SHP77 (cell line): Measurements from ENCODE around the gene RFXANK.
"Not testable (repeated sequence)": the region's sequence is repeated elsewhere in the genome, so short reads cannot be mapped to it uniquely, and the experiment has no call there.

Experiments
- DNase-seq, 2 experiments: peaks; one replicate each; lab custom pipeline; 2025; lab: John Stamatoyannopoulos, UW

RFXANK gene

DNA sequence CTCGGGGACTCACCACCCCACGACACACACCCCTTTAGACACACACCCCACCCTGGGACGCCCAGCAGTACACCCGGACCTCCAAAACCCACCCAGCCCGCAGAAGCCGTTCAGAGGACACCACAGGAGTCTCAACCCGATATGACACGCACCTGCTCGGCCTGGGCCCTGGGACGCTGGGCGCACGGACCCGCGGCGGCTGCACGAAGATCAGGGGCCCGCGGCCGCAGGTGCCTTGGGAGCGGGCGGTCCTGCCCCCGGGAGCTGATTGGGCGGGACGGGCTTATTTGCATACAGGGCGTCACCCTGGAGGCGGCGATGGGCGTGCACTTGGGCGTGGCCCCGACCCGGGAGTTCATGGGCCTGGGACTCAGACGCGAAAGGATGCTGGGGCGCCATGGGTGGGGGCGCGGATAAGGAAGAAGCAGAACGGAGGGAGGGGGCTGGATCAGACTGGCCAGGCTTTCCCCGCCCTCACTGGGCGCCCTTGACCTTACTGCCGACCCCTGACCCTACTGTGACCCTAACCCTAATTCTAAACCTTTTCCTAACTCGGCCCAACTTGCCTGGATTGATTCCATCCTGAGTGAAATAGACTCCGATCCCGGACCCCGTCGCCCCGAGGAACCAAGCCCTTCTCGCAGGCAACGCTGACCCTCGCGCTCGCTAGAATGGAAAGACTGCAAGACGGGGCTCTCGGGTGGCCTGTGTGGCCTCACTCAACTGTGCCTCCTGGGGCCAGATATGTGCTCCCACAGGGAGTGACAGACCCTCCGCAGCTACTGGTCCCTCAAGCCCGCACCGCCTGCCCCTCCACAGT, 21.8 kb upstream of the RFXANK start, which contains the start of gene MEF2B:
Gene MEF2B (minus strand): TSS at position 211 of the 820 bp plus-strand sequence. CDS start 19,528 bp downstream, outside the sequence.
- peak; percentile 74 to 85 for DNase-seq

DNA sequence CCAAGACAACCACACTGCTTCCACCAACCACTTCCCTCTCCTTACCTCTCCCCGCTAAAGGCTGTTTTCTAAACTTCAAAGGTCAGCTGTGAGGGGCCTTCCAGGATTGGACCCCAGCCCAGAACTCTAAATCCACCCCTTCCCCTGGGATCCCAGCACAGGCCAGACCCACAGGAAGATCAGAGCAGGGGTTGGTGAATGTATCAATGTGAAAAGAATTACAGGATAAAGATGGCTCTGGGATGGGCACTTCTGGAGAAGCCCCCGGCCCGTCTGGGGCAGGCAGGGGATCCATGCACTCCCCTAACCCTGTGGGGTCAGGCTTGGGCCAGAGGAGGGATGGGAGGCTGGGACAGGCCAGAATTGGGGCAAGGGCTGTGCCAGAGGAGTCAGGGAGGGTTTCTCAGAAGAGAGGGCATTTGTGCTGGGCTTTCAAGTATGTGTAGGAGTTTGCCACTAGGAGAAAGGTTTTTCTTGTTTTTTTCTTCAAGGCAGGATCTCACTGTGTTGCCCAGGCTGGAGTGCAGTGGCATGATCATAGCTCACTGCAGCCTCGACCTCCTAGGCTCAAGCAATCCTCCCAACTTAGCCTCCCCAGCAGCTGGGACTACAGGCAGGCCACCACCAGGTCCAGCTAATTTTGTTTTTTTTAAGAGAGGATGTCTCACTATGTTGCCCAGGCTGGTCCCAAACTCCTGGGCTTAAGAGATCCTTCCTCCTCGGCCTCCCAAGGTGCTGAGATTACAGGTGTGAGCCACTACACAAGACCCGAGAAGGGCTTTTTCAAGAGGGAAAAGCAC, 21.0 kb upstream of the RFXANK start:
- no peak for DNase-seq

GRCh38 chr19:19171821-19172532, 20.1 kb upstream of the RFXANK start:
- peak; percentile 40 to 54 for DNase-seq

DNA sequence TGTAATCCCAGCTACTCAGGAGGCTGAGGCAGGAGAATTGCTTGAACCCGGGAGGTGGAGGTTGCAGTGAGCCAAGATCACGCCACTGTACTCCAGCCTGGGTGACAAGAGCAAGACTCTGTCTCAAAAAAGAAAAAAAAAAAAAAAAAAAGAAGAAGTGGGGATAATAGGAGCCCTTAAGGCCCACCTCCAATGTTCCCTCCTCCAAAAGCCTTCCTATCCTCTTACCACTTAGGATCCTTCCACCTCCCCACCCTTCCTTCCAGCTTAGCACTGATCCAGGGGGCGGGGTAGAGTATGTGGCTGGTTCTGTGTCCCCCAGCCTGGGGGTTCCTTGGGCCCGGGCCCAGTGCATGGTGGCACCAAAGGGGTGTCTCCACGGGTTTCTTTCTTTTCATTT, 18.8 kb upstream of the RFXANK start:
- not testable (repeated sequence) for DNase-seq

DNA sequence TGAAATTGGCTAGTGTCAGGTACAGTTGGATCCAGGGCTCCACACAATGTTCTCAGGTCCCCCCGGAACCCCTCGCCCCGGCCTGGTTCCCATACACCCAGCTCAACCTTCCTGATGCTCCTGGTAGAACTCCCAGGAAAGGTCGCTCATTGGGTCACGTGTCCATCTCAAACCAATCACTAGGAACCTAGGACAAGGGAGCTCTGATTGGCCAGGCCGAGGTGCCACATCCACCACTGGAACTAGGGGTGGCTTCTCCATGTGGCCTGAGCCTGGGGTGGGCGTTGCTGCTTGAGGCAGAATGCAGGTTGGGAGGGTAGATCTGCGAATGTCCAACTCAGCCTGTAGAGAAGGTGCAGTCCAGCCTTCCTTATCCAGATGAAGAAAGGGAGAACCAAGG, 15.1 kb upstream of the RFXANK start:
- no peak for DNase-seq

GRCh38 chr19:19179548-19180441, 12.3 kb upstream of the RFXANK start:
- no peak for DNase-seq

DNA sequence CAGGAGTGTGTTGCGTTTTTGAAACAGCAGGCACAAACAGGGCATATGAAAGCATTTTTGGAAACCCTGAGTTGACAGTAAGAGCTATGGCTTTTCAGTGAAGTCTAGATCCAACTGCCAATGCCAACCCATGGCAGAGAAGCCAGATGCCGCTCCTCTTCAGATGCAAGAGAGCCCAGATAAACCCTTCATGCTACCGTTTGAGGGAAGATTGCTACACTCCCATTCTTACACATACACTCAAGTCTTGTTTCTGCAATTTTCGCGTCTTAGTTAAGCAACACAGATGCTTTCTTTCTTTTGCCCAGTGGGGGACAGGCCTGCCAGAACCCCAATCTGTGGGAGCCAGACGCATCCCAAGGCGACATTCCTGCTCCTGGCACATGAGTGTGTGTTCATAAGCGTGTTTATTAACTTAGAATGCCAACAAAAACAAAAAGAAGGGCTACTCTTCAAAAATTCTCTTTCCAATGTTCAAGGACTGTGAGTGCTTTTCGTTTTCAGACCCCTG, 10.5 kb upstream of the RFXANK start:
- DNase-seq, result no peak

DNA sequence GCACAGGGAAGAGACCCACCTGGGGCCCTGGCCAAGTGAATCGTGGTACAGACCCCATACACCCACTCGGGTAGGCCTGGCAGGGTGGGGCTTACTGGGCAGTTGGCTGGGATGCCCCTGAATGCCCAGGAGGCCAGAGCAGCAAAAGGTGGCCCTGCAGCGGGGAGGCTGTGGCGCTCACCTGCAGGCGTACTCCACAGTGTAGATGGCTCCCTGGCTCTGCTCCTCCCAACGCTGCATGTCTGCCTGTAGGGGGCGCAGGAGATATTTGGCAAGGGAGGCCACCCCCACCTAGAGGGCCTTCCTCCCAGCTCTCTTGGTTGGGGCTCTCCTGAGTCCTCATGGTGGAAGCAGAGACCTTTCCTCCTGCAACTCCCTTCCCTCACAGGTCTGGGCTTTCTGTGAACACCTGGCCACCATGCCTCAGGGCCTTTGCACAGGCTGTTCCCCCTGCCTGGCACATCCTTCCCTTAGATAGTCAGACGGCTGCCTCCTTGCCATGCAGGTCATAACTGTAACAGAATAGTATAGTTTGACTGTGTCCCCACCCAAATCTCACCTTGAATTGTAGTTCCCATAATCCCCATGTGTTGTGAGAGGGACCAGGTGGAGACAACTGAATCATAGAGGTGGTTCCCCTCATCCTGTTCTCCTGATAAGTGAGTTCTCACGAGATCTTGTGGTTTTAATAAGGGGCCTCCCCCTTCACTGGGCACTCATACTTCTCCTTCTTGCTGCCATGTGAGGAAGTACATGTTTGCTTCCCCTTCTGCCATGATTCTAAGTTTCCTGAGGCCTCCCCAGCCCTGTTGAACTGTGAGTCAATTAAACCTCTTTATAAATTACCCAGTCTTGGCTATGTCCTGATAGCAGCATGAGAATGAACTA, 6.0 kb upstream of the RFXANK start:
- peak; percentile 47 to 72 for DNase-seq

DNA sequence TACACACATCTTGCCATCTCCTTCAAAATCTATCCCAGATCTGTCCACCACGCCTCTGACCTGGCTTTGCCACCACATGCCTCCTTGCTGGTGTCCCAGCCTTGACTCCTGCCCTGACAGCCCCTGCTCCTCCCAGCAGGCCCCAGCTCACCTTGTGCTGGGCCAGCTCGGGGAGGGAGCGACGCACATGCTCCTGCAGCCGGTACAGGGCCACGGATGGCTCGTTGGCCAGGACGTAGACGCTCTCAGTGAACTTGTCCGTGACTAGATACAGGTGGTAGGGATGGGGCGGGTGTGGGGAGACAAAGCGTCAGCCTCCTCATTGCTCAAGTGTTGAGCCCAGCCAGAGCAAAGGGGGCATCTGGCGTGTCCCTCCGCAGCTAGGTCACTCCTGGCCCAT, 5.3 kb upstream of the RFXANK start:
- no peak for DNase-seq

DNA sequence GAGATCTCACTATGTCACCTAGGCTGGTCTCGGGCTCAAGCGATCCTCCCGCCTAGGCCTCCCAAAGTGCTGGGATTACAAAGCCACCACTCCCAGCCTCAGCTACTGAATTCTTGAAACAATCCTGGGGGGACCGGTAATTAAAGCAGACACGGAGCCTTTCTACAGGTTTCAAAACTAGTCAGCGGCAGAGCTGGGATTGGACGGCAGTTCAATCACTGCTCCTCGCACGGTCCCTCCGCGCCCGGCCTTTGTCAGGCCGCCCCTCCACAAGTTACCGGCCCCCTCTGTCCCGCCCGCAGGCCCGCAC, 335 bp upstream of the RFXANK start:
- DNase-seq, result no peak

GRCh38 chr19:19192910-19193423, 909 bp downstream of the RFXANK start:
- no peak for DNase-seq

- no peak for DNase-seq
Measured at GRCh38 chr19:19193926-19194325, 1.9 kb downstream of the RFXANK start.

GRCh38 chr19:19201697-19202630, 9.9 kb downstream of the RFXANK start:
- no peak for DNase-seq

DNA sequence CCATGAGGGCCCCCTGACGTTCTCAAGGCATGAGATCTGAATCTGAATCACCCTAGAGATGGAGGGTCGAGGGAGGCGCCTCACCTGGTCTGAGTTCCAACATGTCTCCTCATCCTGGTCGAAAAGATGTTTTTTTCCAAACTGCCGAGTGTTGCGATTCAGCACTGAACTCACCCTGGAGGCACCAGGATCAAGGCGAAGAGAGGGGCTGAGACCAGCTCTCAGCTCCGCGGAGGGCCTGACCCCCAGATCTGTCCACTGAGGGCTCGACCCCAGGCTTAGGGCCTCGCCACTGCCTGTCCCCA, 10.6 kb downstream of the RFXANK start:
- DNase-seq, result no peak

- peak; percentile 68 to 88 for DNase-seq
Measured at GRCh38 chr19:19203012-19203856, 11.2 kb downstream of the RFXANK start, which contains the start of gene NR2C2AP. TSS of gene NR2C2AP (minus strand) at chr19:19203414. CDS start at chr19:19203060, 354 bp downstream.

GRCh38 chr19:19204181-19204580, 12.1 kb downstream of the RFXANK start:
- no peak for DNase-seq

DNA sequence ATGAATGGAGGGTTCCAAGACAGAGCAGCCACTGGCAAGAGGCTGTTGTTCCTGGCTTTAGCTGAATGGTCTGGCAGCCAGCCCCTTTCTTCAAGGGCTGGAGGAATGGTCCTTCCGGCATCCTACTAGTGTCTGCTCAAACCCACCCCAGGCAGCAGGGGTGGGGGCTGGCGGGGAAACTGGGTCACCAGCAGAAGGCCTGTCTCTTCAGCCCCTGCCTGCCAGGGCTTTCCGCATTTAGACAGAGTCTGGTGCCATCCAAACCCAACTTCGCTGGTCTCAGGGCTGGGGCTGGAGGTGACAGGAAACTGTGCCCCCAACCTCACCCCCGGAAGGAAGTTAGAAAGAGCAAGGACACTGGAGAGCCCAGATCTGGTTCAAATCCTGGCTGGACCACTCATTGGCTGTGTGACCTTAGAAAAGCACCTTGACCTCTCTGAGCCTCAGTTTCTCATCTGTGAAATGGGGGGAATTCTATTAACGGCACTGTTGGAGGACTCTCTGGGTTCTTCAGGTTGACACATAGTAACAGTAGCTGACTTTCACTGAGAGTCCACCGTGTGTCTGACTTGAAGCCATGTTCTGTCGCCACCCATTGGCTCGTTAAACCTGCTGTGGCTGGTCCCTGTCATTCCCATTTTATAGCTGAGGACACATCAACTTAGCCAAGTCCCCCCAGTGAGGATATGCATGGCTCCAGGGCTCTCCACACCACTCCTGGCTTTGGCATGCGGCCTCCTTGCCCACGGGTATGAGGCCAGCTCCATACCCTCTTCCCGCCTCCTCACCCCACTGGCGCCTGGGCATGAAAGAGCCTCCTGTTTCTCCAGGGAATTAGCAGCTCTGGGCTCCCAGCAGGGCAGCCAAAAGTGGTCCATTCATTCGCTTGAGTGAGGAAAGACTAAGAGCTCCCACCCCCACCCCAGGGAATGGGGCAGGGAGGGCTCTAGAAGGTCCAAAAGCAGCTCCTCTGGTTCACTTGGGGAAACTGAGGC, 13.7 kb downstream of the RFXANK start:
- no peak for DNase-seq
